ENCODE measurements around the gene TNC.

GRCh38 chr9:115135821-115136778 is 18.1 kb upstream of the TNC start:
- TF ChIP-seq, protein P1, sequence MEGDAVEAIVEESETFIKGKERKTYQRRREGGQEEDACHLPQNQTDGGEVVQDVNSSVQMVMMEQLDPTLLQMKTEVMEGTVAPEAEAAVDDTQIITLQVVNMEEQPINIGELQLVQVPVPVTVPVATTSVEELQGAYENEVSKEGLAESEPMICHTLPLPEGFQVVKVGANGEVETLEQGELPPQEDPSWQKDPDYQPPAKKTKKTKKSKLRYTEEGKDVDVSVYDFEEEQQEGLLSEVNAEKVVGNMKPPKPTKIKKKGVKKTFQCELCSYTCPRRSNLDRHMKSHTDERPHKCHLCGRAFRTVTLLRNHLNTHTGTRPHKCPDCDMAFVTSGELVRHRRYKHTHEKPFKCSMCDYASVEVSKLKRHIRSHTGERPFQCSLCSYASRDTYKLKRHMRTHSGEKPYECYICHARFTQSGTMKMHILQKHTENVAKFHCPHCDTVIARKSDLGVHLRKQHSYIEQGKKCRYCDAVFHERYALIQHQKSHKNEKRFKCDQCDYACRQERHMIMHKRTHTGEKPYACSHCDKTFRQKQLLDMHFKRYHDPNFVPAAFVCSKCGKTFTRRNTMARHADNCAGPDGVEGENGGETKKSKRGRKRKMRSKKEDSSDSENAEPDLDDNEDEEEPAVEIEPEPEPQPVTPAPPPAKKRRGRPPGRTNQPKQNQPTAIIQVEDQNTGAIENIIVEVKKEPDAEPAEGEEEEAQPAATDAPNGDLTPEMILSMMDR (IDR thresholded peaks at IDR 0.05; ENCODE audit: poor library complexity): no peak
- TF ChIP-seq EZH2phosphoT487 (IDR thresholded peaks at IDR 0.05; ENCODE audit: low read depth, severe bottlenecking, unreplicated experiment) (no peak), EZH2 (IDR thresholded peaks at IDR 0.05; ENCODE audit: borderline replicate concordance) (no peak)
